ENCODE data around the gene CD40.
A peak's percentile ranks its signal among the peaks of the same experiment; 100 is the strongest.

The CD40 gene

GRCh38 chr20:46123482-46124245, 5.5 kb downstream of the CD40 start:
- DNase-seq = no peak

GRCh38 chr20:46126440-46127056, 8.4 kb downstream of the CD40 start:
- DNase-seq = no peak

GRCh38 chr20:46127396-46128010, 9.4 kb downstream of the CD40 start:
- no peak for DNase-seq

GRCh38 chr20:46128310-46129151, 10.4 kb downstream of the CD40 start:
- no peak for DNase-seq

GRCh38 chr20:46129955-46130481, 11.9 kb downstream of the CD40 start:
- DNase-seq = no peak

GRCh38 chr20:46130534-46130933, 12.4 kb downstream of the CD40 start:
- DNase-seq = no peak

- DNase-seq = no peak
Observed at GRCh38 chr20:46131396-46131795, 13.3 kb downstream of the CD40 start.

- peak; percentile 42 for DNase-seq
Observed at GRCh38 chr20:46132705-46133120, 14.6 kb downstream of the CD40 start.

GRCh38 chr20:46133886-46134654, 16.0 kb downstream of the CD40 start:
- no peak for DNase-seq

- DNase-seq = no peak
Observed at GRCh38 chr20:46134716-46135115, 16.6 kb downstream of the CD40 start.

GRCh38 chr20:46135856-46136633, 17.9 kb downstream of the CD40 start:
- DNase-seq = no peak

- no peak for DNase-seq
Observed at GRCh38 chr20:46137816-46138215, 19.7 kb downstream of the CD40 start.

- DNase-seq = no peak
Observed at GRCh38 chr20:46139266-46139889, 21.3 kb downstream of the CD40 start.

- no peak for DNase-seq
Observed at GRCh38 chr20:46139908-46140482, 21.9 kb downstream of the CD40 start.

- no peak for DNase-seq
Observed at GRCh38 chr20:46142124-46142523, 24.0 kb downstream of the CD40 start.

- DNase-seq = no peak
Observed at GRCh38 chr20:46144432-46145025, 26.4 kb downstream of the CD40 start.

- DNase-seq = no peak
Observed at GRCh38 chr20:46145713-46146112, 27.6 kb downstream of the CD40 start.

GRCh38 chr20:46148313-46149208, 30.4 kb downstream of the CD40 start:
- DNase-seq = no peak

GRCh38 chr20:46150943-46151342, 32.8 kb downstream of the CD40 start:
- DNase-seq = no peak
